ENCODE results near the gene TLE1. TPM values are rescaled to one million over a fixed set of nuclear protein-coding genes. Genes with fewer than 3 reads are reported as not detected.

The TLE1 gene
- polyA plus RNA-seq, 4 donors = 5.9 to 28.6 (median 18.8) TPM

GRCh38 chr9:81588148-81588871 lies 101.0 kb downstream of the TLE1 start:
- DNase-seq (peak; percentile 56 to 89), FAIRE-seq (no peak)
- Histone ChIP-seq H3K27me3 (ENCODE audit: control insufficient read depth in 3 of 3, insufficient read depth in 3 of 3, low read length in 3 of 3) (no peaks in the 10 kb centered on the region), H3K36me3 (ENCODE audit: control insufficient read depth in 3 of 3, insufficient read depth in 2 of 3, low read depth in 1 of 3, low read length in 3 of 3) (peaks cover 0 to 37% (median 7%) of the 10 kb centered on the region in 3 donors), H3K9me3 (ENCODE audit: control insufficient read depth in 2 of 2, insufficient read depth in 1 of 2, low read depth in 1 of 2, low read length in 1 of 2) (no peaks in the 10 kb centered on the region), H3K27ac (ENCODE audit: low read depth in 1 of 3, low read length in 2 of 3) (peak overlapping the region in 1 of 3 donors; percentile 84), H3K4me1 (ENCODE audit: control insufficient read depth in 3 of 3, insufficient read depth in 2 of 3, low read depth in 1 of 3, low read length in 2 of 3) (peaks cover 0 to 25% (median 2%) of the 10 kb centered on the region in 3 donors), H3K4me3 (ENCODE audit: low read depth in 1 of 3, low read length in 3 of 3) (peak overlapping the region in 1 of 3 donors; percentile 29)
- 21 to 64% (median 29%) methylated on average over 15 of the region's 15 CpGs for WGBS, 3 donors

GRCh38 chr9:81586786-81587185 lies 102.6 kb downstream of the TLE1 start:
- H3K4me1 ChIP-seq (ENCODE audit: control insufficient read depth in 3 of 3, insufficient read depth in 2 of 3, low read depth in 1 of 3, low read length in 2 of 3) = peaks cover 0 to 19% (median 0%) of the 10 kb centered on the region in 3 donors
- peaks cover 0 to 33% (median 9%) of the 10 kb centered on the region in 3 donors for H3K36me3 ChIP-seq (ENCODE audit: control insufficient read depth in 3 of 3, insufficient read depth in 2 of 3, low read depth in 1 of 3, low read length in 3 of 3)
- no peaks in the 10 kb centered on the region for H3K9me3 ChIP-seq (ENCODE audit: control insufficient read depth in 2 of 2, insufficient read depth in 1 of 2, low read depth in 1 of 2, low read length in 1 of 2)
- no peak overlapping the region for H3K4me3 ChIP-seq (ENCODE audit: low read depth in 1 of 3, low read length in 3 of 3)
- DNase-seq (no peak), FAIRE-seq (no peak)
- no peak overlapping the region for H3K27ac ChIP-seq (ENCODE audit: low read depth in 1 of 3, low read length in 2 of 3)
- WGBS, 3 donors = 86 to 93% (median 89%) methylated on average over 1 of the region's 1 CpG
- H3K27me3 ChIP-seq (ENCODE audit: control insufficient read depth in 3 of 3, insufficient read depth in 3 of 3, low read length in 3 of 3) = no peaks in the 10 kb centered on the region

GRCh38 chr9:81585191-81585763 lies 104.1 kb downstream of the TLE1 start:
- Histone ChIP-seq H3K4me1 (ENCODE audit: control insufficient read depth in 3 of 3, insufficient read depth in 2 of 3, low read depth in 1 of 3, low read length in 2 of 3) (peaks cover 0 to 19% (median 0%) of the 10 kb centered on the region in 3 donors), H3K27me3 (ENCODE audit: control insufficient read depth in 3 of 3, insufficient read depth in 3 of 3, low read length in 3 of 3) (no peaks in the 10 kb centered on the region), H3K36me3 (ENCODE audit: control insufficient read depth in 3 of 3, insufficient read depth in 2 of 3, low read depth in 1 of 3, low read length in 3 of 3) (peaks cover 0 to 30% (median 11%) of the 10 kb centered on the region in 3 donors), H3K4me3 (ENCODE audit: low read depth in 1 of 3, low read length in 3 of 3) (no peak overlapping the region), H3K9me3 (ENCODE audit: control insufficient read depth in 2 of 2, insufficient read depth in 1 of 2, low read depth in 1 of 2, low read length in 1 of 2) (no peaks in the 10 kb centered on the region), H3K27ac (ENCODE audit: low read depth in 1 of 3, low read length in 2 of 3) (peak overlapping the region in 1 of 3 donors; percentile 17)
- WGBS, 3 donors = 79 to 93% (median 89%) methylated on average over 11 of the region's 11 CpGs
- FAIRE-seq (no peak), DNase-seq (no peak)

GRCh38 chr9:81584099-81584498 lies 105.2 kb downstream of the TLE1 start:
- Histone ChIP-seq H3K27me3 (ENCODE audit: control insufficient read depth in 3 of 3, insufficient read depth in 3 of 3, low read length in 3 of 3) (no peaks in the 10 kb centered on the region), H3K9me3 (ENCODE audit: control insufficient read depth in 2 of 2, insufficient read depth in 1 of 2, low read depth in 1 of 2, low read length in 1 of 2) (no peaks in the 10 kb centered on the region), H3K36me3 (ENCODE audit: control insufficient read depth in 3 of 3, insufficient read depth in 2 of 3, low read depth in 1 of 3, low read length in 3 of 3) (peaks cover 0 to 19% (median 10%) of the 10 kb centered on the region in 3 donors), H3K4me1 (ENCODE audit: control insufficient read depth in 3 of 3, insufficient read depth in 2 of 3, low read depth in 1 of 3, low read length in 2 of 3) (peaks cover 0 to 15% (median 0%) of the 10 kb centered on the region in 3 donors), H3K27ac (ENCODE audit: low read depth in 1 of 3, low read length in 2 of 3) (no peak overlapping the region), H3K4me3 (ENCODE audit: low read depth in 1 of 3, low read length in 3 of 3) (no peak overlapping the region)
- DNase-seq = no peak
- WGBS, 3 donors = 86 to 92% (median 87%) methylated on average over 8 of the region's 8 CpGs
- no peak for FAIRE-seq

GRCh38 chr9:81581986-81582385 lies 107.4 kb downstream of the TLE1 start:
- no peaks in the 10 kb centered on the region for H3K27me3 ChIP-seq (ENCODE audit: control insufficient read depth in 3 of 3, insufficient read depth in 3 of 3, low read length in 3 of 3)
- no peak overlapping the region for H3K27ac ChIP-seq (ENCODE audit: low read depth in 1 of 3, low read length in 2 of 3)
- no peaks in the 10 kb centered on the region for H3K9me3 ChIP-seq (ENCODE audit: control insufficient read depth in 2 of 2, insufficient read depth in 1 of 2, low read depth in 1 of 2, low read length in 1 of 2)
- peaks cover 0 to 15% (median 10%) of the 10 kb centered on the region in 3 donors for H3K36me3 ChIP-seq (ENCODE audit: control insufficient read depth in 3 of 3, insufficient read depth in 2 of 3, low read depth in 1 of 3, low read length in 3 of 3)
- H3K4me1 ChIP-seq (ENCODE audit: control insufficient read depth in 3 of 3, insufficient read depth in 2 of 3, low read depth in 1 of 3, low read length in 2 of 3) = no peaks in the 10 kb centered on the region
- DNase-seq (no peak), FAIRE-seq (no peak)
- H3K4me3 ChIP-seq (ENCODE audit: low read depth in 1 of 3, low read length in 3 of 3) = no peak overlapping the region
- WGBS, 3 donors = 68 to 89% (median 71%) methylated on average over 3 of the region's 3 CpGs

- H3K9me3 ChIP-seq (ENCODE audit: control insufficient read depth in 2 of 2, insufficient read depth in 1 of 2, low read depth in 1 of 2, low read length in 1 of 2) = no peaks in the 10 kb centered on the region
- WGBS, 3 donors = 78 to 90% (median 85%) methylated on average over 4 of the region's 4 CpGs
- DNase-seq (no peak), FAIRE-seq (no peak)
- H3K36me3 ChIP-seq (ENCODE audit: control insufficient read depth in 3 of 3, insufficient read depth in 2 of 3, low read depth in 1 of 3, low read length in 3 of 3) = peaks cover 0 to 11% (median 6%) of the 10 kb centered on the region in 3 donors
- H3K4me1 ChIP-seq (ENCODE audit: control insufficient read depth in 3 of 3, insufficient read depth in 2 of 3, low read depth in 1 of 3, low read length in 2 of 3) = no peaks in the 10 kb centered on the region
- H3K27me3 ChIP-seq (ENCODE audit: control insufficient read depth in 3 of 3, insufficient read depth in 3 of 3, low read length in 3 of 3) = no peaks in the 10 kb centered on the region
- no peak overlapping the region for H3K4me3 ChIP-seq (ENCODE audit: low read depth in 1 of 3, low read length in 3 of 3)
- no peak overlapping the region for H3K27ac ChIP-seq (ENCODE audit: low read depth in 1 of 3, low read length in 2 of 3)
Observed at GRCh38 chr9:81579381-81579780, 110.0 kb downstream of the TLE1 start.

- no peak overlapping the region for H3K27ac ChIP-seq (ENCODE audit: low read depth in 1 of 3, low read length in 2 of 3)
- H3K27me3 ChIP-seq (ENCODE audit: control insufficient read depth in 3 of 3, insufficient read depth in 3 of 3, low read length in 3 of 3) = no peaks in the 10 kb centered on the region
- DNase-seq (no peak), FAIRE-seq (no peak)
- H3K4me1 ChIP-seq (ENCODE audit: control insufficient read depth in 3 of 3, insufficient read depth in 2 of 3, low read depth in 1 of 3, low read length in 2 of 3) = no peaks in the 10 kb centered on the region
- peaks cover 0 to 6% (median 5%) of the 10 kb centered on the region in 3 donors for H3K36me3 ChIP-seq (ENCODE audit: control insufficient read depth in 3 of 3, insufficient read depth in 2 of 3, low read depth in 1 of 3, low read length in 3 of 3)
- no peaks in the 10 kb centered on the region for H3K9me3 ChIP-seq (ENCODE audit: control insufficient read depth in 2 of 2, insufficient read depth in 1 of 2, low read depth in 1 of 2, low read length in 1 of 2)
- no peak overlapping the region for H3K4me3 ChIP-seq (ENCODE audit: low read depth in 1 of 3, low read length in 3 of 3)
Observed at GRCh38 chr9:81578606-81579005, 110.7 kb downstream of the TLE1 start.

GRCh38 chr9:81575956-81576355 lies 113.4 kb downstream of the TLE1 start:
- no peak overlapping the region for H3K4me3 ChIP-seq (ENCODE audit: low read depth in 1 of 3, low read length in 3 of 3)
- 23 to 46% (median 27%) methylated on average over 2 of the region's 2 CpGs for WGBS, 3 donors

More at GRCh38 chr9:81575956-81576355, 113.4 kb downstream of the TLE1 start:
- H3K4me1 ChIP-seq (ENCODE audit: control insufficient read depth in 3 of 3, insufficient read depth in 2 of 3, low read depth in 1 of 3, low read length in 2 of 3) = no peaks in the 10 kb centered on the region
- H3K27ac ChIP-seq (ENCODE audit: low read depth in 1 of 3, low read length in 2 of 3) = no peak overlapping the region
- H3K9me3 ChIP-seq (ENCODE audit: control insufficient read depth in 2 of 2, insufficient read depth in 1 of 2, low read depth in 1 of 2, low read length in 1 of 2) = no peaks in the 10 kb centered on the region
- no peak for DNase-seq
- no peak for FAIRE-seq
- H3K27me3 ChIP-seq (ENCODE audit: control insufficient read depth in 3 of 3, insufficient read depth in 3 of 3, low read length in 3 of 3) = no peaks in the 10 kb centered on the region
- peaks cover 0 to 3% (median 1%) of the 10 kb centered on the region in 3 donors for H3K36me3 ChIP-seq (ENCODE audit: control insufficient read depth in 3 of 3, insufficient read depth in 2 of 3, low read depth in 1 of 3, low read length in 3 of 3)
